GM19238 (cell line): ENCODE data around the gene HSDL2.
A peak's percentile ranks its signal among the peaks of the same experiment; 100 is the strongest.

Experiments
- DNase-seq: peaks from one replicate; pipeline ENCODE4 v3.0.0; 2011; ENCODE audit warnings: low spot score; ENCODE audit not compliant: insufficient read length

HSDL2 gene

GRCh38 chr9:112446526-112446925 lies 66.6 kb downstream of the HSDL2 start:
- DNase-seq = no peak

DNA sequence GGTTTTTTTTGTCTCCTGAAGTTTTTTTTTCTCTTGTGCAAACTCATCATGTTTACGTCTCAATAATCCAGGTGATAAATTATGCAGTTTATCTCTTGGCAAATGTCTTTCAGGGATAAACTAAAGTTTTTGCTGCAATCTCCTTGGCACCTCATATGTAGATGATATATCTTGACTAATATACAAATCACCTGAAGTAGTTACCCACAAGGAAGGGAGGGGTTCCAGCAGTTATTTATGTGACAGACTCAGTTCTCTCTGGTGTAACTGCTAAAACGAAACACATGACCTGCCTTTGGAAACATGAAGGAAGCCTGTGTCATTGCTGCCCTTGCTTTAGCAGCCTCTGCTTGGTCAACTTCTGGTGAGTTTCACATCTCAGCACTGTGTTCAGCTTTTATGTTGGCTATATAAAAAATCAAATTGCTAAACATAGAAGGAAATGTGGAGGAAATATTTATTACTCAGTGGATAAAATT lies 67.4 kb downstream of the HSDL2 start:
- no peak for DNase-seq

GRCh38 chr9:112462855-112463254 lies 82.9 kb downstream of the HSDL2 start:
- DNase-seq = no peak

DNA sequence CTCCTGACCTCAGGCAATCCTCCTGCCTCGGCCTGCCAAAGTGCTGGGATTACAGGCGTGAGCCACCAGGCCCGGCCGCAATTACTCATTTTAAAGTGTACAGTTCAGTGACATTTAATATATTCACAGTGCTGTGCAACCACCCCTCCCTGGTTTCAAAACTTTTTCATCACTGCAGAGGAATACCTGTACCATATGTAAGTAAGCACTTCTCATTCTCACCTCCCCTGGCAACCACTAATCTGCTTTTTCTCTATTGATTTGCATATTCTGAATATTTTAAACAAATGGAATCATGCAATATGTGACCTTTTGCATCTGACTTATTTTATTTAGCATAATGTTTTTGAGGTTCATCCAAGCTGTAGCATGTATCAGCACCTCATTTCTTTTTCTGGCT lies 85.4 kb downstream of the HSDL2 start:
- no peak for DNase-seq

GRCh38 chr9:112472996-112473395 lies 93.1 kb downstream of the HSDL2 start:
- DNase-seq = no peak

DNA sequence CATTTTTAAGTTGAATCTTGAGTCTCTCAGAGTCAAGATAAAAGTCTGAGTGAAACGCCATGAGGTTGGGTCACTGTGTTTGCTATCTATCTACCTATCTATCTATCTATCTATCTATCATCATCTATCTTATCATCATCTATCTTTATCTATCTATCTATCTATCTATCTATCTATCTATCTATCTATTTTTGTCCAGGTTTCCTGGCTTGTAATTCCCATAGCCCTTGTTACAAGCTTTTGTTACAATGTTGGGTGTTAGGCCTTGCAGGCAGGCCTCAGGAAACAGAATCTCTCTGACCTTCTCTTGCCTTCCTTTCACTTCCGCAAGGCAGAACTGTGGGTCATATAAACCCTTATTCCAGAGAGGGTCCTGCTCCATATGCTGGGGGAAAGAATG lies 94.1 kb downstream of the HSDL2 start:
- DNase-seq = no peak

- DNase-seq = no peak
Measured at GRCh38 chr9:112475318-112475717, 95.4 kb downstream of the HSDL2 start.

DNA sequence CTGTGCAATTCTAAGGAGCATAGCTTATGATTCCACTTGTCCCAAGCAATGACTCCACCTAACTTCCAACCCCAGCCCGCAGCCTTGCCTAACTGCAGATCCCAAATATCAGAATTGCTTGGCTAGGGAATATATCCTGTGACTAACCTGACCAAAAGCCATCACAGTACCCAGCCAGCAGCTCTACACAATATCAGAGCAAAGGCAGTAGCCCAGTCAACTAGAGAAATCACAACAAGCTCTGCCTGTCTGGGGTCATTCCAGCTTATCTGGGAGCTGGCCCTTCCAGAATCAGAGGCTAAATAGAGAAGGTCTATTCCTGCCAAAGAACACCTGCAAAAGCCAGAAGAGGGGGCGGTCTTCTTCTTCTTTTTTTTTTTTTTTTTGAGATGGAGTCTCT lies 97.4 kb downstream of the HSDL2 start:
- DNase-seq = no peak

DNA sequence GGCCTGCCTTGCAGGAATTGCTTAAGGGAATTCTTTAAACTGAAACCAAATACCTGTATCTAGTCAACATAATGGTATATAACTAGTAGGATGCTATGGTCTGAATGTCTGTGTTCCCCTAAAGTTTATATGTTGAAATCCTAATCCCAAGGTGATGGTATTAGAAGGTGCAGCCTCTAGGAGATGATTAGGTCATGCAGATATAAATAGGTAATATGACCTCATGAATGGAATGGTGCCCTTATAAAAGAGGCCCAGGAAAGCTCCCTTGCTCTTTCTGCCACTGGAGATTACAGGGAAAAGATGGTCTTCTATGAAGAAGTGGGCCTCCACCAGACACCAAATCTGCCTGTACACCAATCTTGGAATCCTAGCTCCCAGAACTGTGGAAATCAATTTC lies 99.3 kb downstream of the HSDL2 start:
- no peak for DNase-seq

- no peak for DNase-seq
Measured at GRCh38 chr9:112484607-112485006, 104.7 kb downstream of the HSDL2 start.

GRCh38 chr9:112485574-112485973 lies 105.7 kb downstream of the HSDL2 start:
- no peak for DNase-seq

GRCh38 chr9:112486221-112487007 lies 106.5 kb downstream of the HSDL2 start, which contains the start of gene KIAA1958:
TSS of gene KIAA1958 (plus strand) at chr9:112486827. CDS start at chr9:112574081, 87,254 bp downstream.
- DNase-seq = peak; percentile 88

DNA sequence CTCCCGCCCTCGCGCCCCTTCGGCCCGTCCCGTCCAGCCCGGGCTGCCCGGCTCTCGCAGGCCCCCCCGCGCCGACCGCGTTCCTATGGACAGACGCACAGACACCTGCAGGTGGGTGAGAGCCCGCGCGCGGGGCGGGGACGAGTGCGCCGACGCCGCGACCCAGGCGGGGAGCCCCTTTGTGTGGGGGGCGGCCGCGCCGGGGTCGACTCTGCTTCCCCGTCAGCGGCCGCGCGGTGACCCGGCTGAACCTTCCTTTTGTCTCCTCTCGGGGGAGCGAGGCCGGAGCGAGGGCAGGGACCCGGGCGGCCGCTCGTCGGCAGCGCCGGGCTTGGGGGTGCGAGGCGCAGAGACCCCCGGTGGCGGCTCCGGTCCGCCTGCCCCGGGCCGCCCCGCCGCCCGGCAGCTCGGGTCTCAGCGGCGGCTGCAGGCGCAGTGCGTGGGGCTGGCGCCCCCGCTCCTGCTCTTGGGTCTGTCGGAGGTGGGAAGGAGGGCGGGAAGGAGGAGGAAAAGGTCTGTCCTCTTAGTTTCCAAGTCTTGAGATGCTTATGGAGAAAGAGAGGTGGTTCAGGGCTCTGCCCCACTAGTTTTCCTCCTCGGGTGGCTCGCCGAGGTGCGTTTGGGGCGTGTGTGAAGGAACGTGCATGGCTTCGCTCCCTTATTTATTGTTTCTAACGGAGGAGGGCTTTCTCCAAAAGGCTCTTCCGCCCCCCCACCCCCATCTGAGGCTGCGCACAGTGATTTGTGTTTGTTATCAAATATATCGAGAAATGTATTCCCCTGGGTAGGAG lies 107.3 kb downstream of the HSDL2 start:
- DNase-seq = peak; percentile 56

GRCh38 chr9:112487799-112488340 lies 108.0 kb downstream of the HSDL2 start:
- DNase-seq = no peak

GRCh38 chr9:112489039-112489546 lies 109.2 kb downstream of the HSDL2 start:
- DNase-seq = no peak

GRCh38 chr9:112489876-112490666 lies 110.2 kb downstream of the HSDL2 start:
- no peak for DNase-seq

DNA sequence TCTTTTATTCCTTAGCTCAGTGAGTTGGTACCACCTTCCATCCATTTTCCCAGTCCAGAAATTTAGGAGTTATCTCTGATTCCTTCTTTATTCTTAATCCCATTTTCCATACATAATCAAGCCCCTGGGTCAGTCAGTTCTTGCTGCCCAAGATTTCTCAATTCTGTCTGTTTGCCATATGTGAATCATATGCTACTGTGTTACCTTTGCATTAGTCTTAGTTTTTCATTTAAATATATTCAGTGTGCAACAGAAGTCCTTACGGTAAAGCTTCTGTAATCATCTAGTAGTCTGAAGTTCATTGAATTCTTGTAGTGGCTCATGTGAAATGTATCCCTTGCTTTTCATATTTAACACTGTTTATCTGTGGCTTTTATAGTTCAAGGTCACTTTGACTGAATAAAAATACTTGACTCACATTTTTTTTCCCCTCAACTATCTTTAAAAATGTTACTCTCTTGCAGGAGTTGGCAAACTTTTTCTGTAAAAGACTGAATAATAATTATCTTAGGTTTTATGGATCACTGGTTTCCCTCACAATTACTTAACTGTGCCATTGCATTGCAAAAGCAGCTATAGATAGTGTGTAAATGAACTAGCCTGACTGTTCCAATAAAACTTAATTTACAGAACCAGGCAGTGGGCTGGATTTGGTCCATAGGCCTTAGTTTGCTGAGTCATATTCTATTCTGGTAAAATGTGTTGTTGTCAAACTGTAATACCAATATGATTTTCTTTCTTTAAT lies 113.7 kb downstream of the HSDL2 start:
- no peak for DNase-seq

DNA sequence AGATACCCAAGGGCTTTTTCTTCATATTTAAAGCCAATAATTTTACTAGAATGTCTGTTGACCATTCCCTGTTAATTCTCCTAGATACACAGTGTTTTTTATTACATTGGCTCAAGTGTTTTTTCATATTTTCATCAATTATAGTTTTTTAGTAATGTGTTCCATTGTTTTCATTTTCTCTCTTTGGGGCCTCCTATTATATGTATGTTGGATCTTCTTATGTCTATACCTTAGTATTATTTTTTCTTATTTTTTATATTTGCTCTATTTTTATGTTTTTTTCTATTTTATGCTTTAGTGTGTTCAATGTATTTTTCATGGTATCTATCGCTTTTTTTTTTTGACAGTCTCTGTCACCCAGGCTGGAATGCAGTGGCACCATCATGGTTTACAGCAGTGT lies 114.2 kb downstream of the HSDL2 start:
- no peak for DNase-seq

GRCh38 chr9:112495614-112496013 lies 115.7 kb downstream of the HSDL2 start:
- DNase-seq = no peak

DNA sequence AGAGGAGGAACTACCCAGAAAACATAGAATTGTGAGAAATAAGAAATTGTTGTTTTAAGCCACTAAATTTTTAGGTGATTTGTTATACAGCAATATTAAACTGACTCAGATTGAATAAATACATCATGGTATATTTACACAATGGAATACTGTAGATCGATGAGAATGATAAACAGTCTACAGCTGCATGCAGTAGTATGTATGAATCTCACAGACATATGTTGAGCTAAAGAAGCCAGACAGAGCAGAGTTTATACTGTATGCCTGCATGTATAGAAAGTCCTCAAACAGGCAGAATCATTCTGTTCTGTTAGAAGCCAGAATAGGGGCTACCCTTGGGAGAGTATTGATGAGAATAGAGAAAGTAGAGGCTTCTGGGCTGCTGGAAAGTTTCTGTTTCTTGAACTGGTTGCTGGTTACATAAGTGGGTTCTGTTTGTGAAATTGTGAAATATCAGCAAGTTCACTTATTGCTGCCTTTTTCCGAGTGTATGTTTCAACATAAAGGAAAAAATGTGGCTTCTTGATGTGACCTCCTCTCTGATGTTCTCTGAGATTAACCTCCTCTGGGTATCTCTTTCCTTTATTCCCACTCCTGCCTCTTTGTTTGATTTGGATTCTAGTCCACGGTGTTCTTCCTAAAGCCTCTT lies 116.3 kb downstream of the HSDL2 start:
- DNase-seq = no peak
